HG03354 (cell line): Measurements from ENCODE around the gene LRRC7.
"Not testable (repeated sequence)": the region's sequence is repeated elsewhere in the genome, so short reads cannot be mapped to it uniquely, and the experiment has no call there.

Source experiments
- ATAC-seq: cut with Tn5 transposase; IDR thresholded peaks from one replicate; pipeline ENCODE4 v1.9.1; 2021; ENCODE audit warnings: mild to moderate bottlenecking; ENCODE audit not compliant: unreplicated experiment, poor library complexity, severe bottlenecking

The LRRC7 gene

DNA sequence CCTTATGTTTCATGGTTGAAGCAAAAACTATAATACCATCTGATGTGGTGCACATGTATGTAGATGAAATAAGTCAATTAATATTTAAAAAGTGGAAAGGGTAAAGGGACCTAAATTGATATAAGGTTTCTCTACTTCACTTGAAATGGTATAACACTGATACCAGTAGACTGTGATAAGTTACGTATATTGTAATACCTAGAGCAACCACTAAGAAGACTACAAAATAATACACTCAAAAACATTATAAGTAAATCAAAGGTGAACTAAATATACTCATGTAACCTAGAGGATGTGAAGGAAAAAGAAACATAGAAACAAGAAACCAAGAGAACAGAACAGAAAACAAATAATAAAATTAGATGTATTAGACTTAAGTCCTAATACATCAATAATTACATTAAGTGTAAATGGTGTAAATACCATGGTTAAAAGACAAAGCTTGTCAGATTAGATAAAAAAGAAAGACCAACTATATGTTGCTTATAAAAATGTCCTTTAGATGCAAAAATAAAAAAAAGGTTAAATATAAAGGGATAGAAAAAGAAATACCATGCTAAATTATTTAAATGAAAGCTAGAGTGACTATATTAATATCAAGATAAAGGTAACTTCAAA is 118.8 kb downstream of the LRRC7 start:
- no peak for ATAC-seq

- ATAC-seq = no peak
Measured at GRCh38 chr1:69688193-69688592, 120.5 kb downstream of the LRRC7 start.

GRCh38 chr1:69691179-69691578 is 123.5 kb downstream of the LRRC7 start:
- no peak for ATAC-seq

DNA sequence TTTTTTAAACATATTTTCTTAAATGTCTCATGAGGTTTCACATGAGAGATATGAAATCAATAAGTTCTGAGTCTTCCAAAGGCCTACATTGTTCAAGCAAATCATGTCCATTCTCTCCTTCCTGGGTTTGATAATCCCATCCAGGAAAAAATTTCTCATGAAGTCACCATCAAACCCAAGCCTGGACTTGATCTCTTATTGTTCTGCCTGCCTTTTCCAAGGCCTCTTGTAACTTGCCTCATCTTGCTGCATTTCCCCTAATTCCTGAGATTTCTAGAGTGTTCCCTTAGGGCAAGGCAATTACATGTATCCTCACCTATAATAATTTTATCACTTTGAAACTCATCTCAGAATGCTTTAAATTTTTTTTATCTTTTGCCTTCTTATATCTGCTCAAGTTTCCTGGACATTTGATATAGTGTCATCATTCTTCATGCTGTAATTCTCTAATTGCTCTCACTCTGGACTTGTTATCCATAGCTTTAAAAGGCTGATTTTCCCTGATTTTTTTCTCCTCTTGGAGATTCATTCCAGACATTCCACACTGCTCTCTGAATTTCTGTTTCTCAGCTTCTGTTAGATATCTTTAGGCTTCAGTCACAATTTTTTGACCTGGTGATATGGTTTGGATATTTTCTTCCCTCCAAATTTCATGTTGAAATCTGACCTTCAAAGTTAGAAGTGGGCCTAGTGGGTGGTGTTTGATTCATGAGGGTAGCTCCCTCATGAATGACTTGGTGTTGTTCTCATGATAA is 126.4 kb downstream of the LRRC7 start:
- no peak for ATAC-seq

- no peak for ATAC-seq
Measured at GRCh38 chr1:69697340-69697739, 129.6 kb downstream of the LRRC7 start.

GRCh38 chr1:69700770-69701169 is 133.0 kb downstream of the LRRC7 start:
- no peak for ATAC-seq

DNA sequence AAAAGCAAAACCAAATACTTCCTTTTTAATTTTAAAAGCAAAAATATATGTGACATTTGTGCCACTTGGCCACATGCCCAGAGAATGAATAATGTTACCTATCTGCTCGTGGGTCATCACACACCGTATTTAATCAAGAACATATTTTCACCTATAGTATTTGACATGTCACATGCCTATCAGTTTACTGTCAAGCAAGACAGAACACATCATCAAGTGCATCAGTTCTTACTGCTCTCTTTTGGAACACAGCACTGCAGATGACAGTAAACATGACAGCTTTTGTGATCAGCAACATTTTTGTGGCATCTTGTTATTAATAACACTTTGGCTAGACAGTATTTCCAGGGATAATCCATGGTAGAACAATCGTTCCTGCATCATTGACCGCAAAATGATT is 134.4 kb downstream of the LRRC7 start:
- ATAC-seq = no peak

DNA sequence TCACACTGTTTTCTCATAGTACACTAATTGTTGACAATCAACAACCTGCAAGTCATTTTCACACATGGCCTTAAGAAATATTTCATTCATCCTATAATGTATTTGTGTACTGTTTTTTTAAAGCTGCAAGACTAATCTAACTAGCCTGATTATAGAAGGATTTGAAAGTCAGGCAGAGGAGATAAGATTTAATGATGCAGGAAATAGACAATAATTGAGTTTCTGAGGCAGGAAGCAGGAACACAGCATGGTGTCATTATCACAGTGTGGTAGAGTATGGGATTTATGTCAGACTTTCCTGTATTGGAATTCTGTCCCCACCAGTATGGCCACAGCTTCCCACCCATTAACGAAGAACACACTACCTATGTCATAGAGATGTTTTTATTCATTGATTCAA is 138.8 kb downstream of the LRRC7 start:
- ATAC-seq = no peak

DNA sequence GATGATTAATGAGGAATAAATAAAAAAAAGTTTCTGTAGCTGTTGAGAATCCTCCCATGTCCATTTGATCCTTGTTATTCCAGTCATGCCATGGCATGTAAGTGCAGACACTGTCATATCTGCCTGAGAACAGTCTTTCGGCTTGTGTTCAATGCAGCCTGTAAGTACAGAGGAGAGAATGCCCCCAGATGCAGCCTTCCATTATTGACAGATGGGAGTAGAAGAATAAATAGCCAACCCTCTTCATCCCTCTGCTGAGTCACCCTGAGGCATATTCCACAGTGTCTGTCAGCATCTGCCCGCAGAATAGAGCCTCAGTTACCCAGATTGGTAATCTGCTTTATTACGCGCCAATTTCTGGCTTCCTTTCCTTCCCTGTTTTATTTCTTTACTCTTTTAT is 139.4 kb downstream of the LRRC7 start:
- ATAC-seq = no peak

DNA sequence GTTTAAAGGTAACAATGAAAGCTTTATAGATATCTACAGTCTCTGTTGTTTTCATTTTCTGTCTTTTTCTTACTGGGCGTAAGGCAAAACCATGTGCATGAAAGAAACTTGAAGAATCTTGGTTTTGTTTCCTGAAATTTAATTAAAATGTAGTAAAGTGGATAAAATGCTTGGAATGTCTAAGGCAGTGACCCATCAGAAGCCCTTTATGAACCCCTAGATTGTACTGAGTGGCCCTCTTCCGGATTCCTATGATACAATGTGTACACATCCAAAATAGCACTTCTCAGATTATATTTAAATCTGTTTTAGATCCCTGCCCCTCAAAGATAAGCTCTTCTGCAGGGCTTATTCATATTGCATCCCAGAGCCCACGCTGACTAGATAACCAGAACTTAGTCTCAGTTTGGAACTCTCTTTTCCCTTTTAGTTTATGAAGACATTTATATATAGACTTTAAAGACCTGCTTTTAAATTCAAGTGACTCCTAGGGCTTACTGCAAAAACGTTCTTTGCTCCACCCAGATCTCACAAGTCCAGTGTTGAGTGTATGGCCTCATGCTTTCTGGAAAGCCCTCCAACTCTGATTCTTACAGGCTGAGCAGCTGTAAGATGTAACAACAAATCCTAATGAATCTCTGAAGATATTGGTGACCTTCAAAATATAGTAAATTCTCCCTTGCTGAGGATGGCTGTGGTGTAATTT is 142.9 kb downstream of the LRRC7 start:
- no peak for ATAC-seq

DNA sequence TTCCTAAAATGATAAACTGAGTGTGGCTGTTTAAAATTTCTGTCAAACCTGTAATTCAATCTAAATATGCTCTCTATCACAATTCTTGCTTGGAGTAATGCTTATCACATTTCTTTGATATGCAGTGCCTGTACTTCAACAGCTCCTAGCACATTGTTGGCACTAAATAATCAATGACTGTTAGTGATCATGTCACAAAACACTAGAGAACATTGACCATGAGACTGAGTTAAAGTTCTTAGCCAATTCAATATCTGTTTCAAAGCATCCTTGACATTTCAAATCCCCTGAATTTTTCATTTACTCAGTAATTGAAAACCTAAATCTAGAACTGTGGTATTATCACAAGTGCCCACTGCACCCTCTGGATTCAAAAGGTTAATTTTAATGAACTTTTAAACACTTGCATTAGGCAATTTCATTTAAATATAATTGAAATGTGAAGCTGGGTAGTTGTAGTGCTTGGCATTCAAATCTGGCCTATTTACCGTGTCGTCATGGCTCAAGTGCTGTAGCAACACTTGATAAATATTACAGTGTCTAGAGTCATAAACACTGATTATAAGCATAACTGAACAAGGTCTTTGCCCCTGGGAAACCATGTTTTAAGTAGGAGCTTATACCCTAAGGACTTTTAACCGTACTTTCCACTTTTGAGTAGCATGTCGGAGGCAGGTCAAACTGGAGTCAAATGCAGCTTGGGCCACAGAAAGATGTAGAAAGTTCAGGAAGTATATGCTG is 143.6 kb downstream of the LRRC7 start:
- no peak for ATAC-seq

DNA sequence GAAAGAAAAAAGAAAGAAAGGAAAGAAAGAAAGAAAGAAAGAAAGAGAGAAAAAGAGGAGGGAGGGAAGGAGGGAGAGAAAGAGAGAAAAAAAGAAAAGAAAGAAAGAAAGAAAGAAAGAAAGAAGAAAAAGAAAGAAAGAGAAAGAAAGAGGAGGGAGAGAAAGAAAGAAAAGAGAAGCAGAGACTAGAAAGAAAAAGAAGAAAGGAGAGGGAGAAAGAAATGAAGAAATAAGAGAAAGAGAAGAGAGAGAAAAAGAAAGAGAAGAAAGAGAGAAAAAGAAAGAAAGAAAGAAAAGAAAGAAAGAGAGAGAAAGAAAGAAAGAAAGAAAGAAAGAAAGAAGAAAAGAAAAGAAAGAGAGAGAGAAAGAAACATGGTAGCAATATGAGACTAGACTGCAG is 150.1 kb downstream of the LRRC7 start:
- ATAC-seq = not testable (repeated sequence)

DNA sequence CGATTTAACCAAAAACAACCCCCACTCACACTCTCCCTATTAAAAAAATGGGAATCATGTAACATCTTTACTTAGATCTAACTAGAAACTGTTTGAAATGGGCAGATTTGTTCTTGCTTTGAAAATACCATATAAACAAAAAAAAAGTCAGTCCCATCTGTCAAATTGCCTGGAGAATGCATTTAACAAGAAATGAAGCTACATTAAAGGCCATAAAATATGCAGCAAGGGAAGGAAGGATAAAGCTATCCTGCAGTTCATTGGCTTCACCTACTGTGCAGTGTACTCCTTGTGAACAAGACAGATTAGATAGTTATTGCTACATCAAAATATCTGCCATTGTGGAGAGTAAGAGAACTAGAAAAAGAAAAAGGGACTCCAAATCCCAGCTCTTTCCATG is 160.5 kb downstream of the LRRC7 start:
- no peak for ATAC-seq

DNA sequence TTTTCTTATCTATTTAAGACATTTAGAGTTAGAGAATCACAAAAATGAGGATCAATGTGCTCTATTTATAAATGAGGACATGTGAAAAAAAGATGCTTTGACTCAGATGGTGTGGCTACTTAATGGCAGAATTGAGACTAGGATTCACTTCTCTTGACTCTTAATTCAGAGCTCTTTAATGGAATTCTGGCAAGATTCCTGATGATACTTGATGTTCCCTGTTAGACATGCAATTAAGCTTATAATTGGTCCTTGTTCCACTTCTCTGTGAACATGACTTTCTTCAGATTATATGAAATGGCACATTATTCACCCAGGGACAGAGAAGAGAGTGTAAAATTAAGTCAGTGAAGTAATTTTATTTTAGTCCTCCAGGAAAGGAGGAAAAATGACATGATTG is 165.3 kb downstream of the LRRC7 start:
- ATAC-seq = no peak

GRCh38 chr1:69737527-69738185 is 169.9 kb downstream of the LRRC7 start:
- ATAC-seq = peak; percentile 79

- no peak for ATAC-seq
Measured at GRCh38 chr1:69738458-69739250, 170.9 kb downstream of the LRRC7 start.

DNA sequence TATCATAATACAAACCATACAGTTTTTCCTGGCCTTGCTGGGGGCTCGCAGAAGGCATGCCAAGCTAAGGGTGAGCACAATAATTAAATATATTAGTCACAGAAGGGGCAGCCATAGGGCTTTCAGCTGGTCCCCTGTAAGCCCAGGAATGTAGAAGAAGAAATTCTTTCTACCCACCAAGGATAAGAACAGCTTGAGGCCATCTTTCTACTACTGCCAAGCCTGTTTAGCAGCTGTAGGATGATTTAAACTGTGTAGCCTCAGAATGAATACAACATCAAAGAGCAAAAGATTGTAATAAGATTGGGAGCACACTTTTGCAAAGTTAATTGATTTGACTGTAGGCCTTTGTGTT is 171.5 kb downstream of the LRRC7 start:
- ATAC-seq = no peak

DNA sequence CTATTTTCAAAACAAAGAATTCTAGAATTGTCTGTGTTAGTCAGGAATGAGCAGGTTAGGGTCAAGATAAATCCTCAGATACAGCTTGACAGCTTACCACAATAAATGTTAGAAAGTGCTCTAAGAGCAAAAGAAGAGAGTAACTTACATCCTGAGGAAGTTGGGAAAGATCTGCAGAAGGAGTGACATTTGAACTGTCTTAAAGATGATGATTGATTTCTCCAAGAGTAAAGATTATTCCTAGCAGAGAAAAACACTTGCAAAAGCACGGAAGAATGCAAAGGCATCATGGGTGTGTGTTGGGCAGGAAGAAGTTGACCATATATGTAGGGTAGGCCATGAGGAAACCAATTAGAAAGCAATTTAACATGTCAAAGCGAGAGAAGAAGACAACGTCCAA is 175.4 kb downstream of the LRRC7 start:
- ATAC-seq = no peak

- no peak for ATAC-seq
Measured at GRCh38 chr1:69744381-69744780, 176.7 kb downstream of the LRRC7 start.
